MM.1S (cell line): ENCODE measurements around the gene FH.

Experiments
- DNase-seq: peaks from one replicate; pipeline ENCODE4 v3.0.0-alpha.2; 2015
- H2AFZ ChIP-seq: fragments of 300-600 bp; sonication (generic); 2 replicates; pipeline ENCODE4 v1.6.0; 2016; ENCODE audit warnings: antibody characterized with exemption, low read length
- H3F3A ChIP-seq: fragments of 300-600 bp; sonication (generic); 2 replicates; pipeline ENCODE4 v1.6.1; 2016; ENCODE audit warnings: mild to moderate bottlenecking, antibody characterized with exemption, low read length, moderate library complexity, mixed read lengths; ENCODE audit not compliant: insufficient read depth
- H3K27ac ChIP-seq: fragments of 300-600 bp; sonication (generic); 2 replicates; pipeline ENCODE4 v1.5.1; 2016; ENCODE audit warnings: mild to moderate bottlenecking, low read length
- H3K27me3 ChIP-seq: fragments of 300-600 bp; sonication (generic); replicated peaks from 2 replicates; pipeline ENCODE4 v1.6.0; 2016; ENCODE audit warnings: low read length; ENCODE audit not compliant: insufficient read depth
- H3K36me3 ChIP-seq: fragments of 300-600 bp; sonication (generic); replicated peaks from 2 replicates; pipeline ENCODE4 v1.6.1; 2016; ENCODE audit warnings: mild to moderate bottlenecking, low read length, mixed read lengths; ENCODE audit not compliant: insufficient read depth
- H3K4me1 ChIP-seq: fragments of 300-600 bp; sonication (generic); 2 replicates; pipeline ENCODE4 v1.6.1; 2016; ENCODE audit warnings: low read length, mixed read lengths
- H3K4me2 ChIP-seq: fragments of 300-600 bp; sonication (generic); 2 replicates; pipeline ENCODE4 v1.6.0; 2016; ENCODE audit warnings: low read depth, low read length
- H3K4me3 ChIP-seq: fragments of 300-600 bp; sonication (generic); 2 replicates; pipeline ENCODE4 v1.5.1; 2016; ENCODE audit warnings: low read length, mixed read lengths
- H3K79me2 ChIP-seq: fragments of 300-600 bp; sonication (generic); 2 replicates; pipeline ENCODE4 v1.6.1; 2016; ENCODE audit warnings: mixed run types, low read length, mixed read lengths
- H3K9ac ChIP-seq: fragments of 300-600 bp; sonication (generic); 2 replicates; pipeline ENCODE4 v1.6.1; 2016; ENCODE audit warnings: low read length, mixed read lengths
- H3K9me2 ChIP-seq: fragments of 300-600 bp; sonication (generic); replicated peaks from 2 replicates; pipeline ENCODE4 v1.6.1; 2016; ENCODE audit warnings: mild to moderate bottlenecking, low read length, mixed read lengths; ENCODE audit not compliant: insufficient read depth
- H3K9me3 ChIP-seq: fragments of 300-600 bp; sonication (generic); replicated peaks from 2 replicates; pipeline ENCODE4 v1.6.1; 2016; ENCODE audit warnings: mild to moderate bottlenecking, low read length, mixed read lengths; ENCODE audit not compliant: insufficient read depth
- H4K20me1 ChIP-seq: fragments of 300-600 bp; sonication (generic); 2 replicates; pipeline ENCODE4 v1.6.1; 2016; ENCODE audit warnings: mild to moderate bottlenecking, low read length, moderate library complexity, mixed read lengths; ENCODE audit not compliant: insufficient read depth
- CTCF ChIP-seq: fragments of 300-600 bp; sonication (generic); IDR thresholded peaks from 2 replicates; pipeline ENCODE4 v1.5.1; 2016; ENCODE audit warnings: antibody characterized with exemption, low read length, mixed read lengths
- EZH2 ChIP-seq: fragments of 300-600 bp; sonication (generic); optimal IDR thresholded peaks from 2 replicates; pipeline ENCODE3; 2017; ENCODE audit warnings: low read depth, mild to moderate bottlenecking, antibody characterized with exemption, low read length, mixed read lengths
- EZH2phosphoT487 ChIP-seq: fragments of 300-600 bp; sonication (generic); IDR thresholded peaks from 2 replicates; pipeline ENCODE4 v1.6.1; 2018; ENCODE audit warnings: antibody characterized with exemption, low read length

Gene FH

GRCh38 chr1:241459186-241459802 is 60.3 kb downstream of the FH start:
- H3K36me3 ChIP-seq = no peaks in the 10 kb centered on the region
- H3K9ac ChIP-seq = no peak overlapping the region
- no peaks in the 10 kb centered on the region for H3K27me3 ChIP-seq
- no peaks in the 10 kb centered on the region for H4K20me1 ChIP-seq
- no peaks in the 10 kb centered on the region for H3K9me2 ChIP-seq
- no peaks in the 10 kb centered on the region for H3K79me2 ChIP-seq
- H3K27ac ChIP-seq = no peak overlapping the region
- H3K9me3 ChIP-seq = no peaks in the 10 kb centered on the region
- no peak overlapping the region for H2AFZ ChIP-seq
- no peak for DNase-seq
- no peaks in the 10 kb centered on the region for H3F3A ChIP-seq
- no peak overlapping the region for H3K4me3 ChIP-seq
- no peaks in the 10 kb centered on the region for H3K4me1 ChIP-seq
- TF ChIP-seq EZH2 (no peak), EZH2phosphoT487 (no peak), CTCF (no peak)
- no peak overlapping the region for H3K4me2 ChIP-seq

- no peak overlapping the region for H3K4me2 ChIP-seq
- no peaks in the 10 kb centered on the region for H3K4me1 ChIP-seq
- H3K27me3 ChIP-seq = no peaks in the 10 kb centered on the region
- no peak overlapping the region for H3K27ac ChIP-seq
- H3K4me3 ChIP-seq = no peak overlapping the region
- H3K9me3 ChIP-seq = no peaks in the 10 kb centered on the region
- H3F3A ChIP-seq = no peaks in the 10 kb centered on the region
- TF ChIP-seq EZH2phosphoT487 (no peak), CTCF (no peak), EZH2 (no peak)
- H2AFZ ChIP-seq = no peak overlapping the region
- no peak overlapping the region for H3K9ac ChIP-seq
- no peaks in the 10 kb centered on the region for H3K36me3 ChIP-seq
- no peaks in the 10 kb centered on the region for H4K20me1 ChIP-seq
- no peaks in the 10 kb centered on the region for H3K9me2 ChIP-seq
- DNase-seq = no peak
- no peaks in the 10 kb centered on the region for H3K79me2 ChIP-seq
Measured at GRCh38 chr1:241457421-241457820, 62.1 kb downstream of the FH start.

- Histone ChIP-seq H3K4me2 (no peak overlapping the region), H4K20me1 (no peaks in the 10 kb centered on the region), H3K79me2 (no peaks in the 10 kb centered on the region), H3K27me3 (no peaks in the 10 kb centered on the region), H3K9me2 (no peaks in the 10 kb centered on the region), H3K4me3 (no peak overlapping the region), H3F3A (no peaks in the 10 kb centered on the region), H3K36me3 (no peaks in the 10 kb centered on the region), H2AFZ (no peak overlapping the region), H3K9ac (no peak overlapping the region), H3K9me3 (no peaks in the 10 kb centered on the region), H3K4me1 (no peaks in the 10 kb centered on the region), H3K27ac (no peak overlapping the region)
- TF ChIP-seq EZH2 (no peak), EZH2phosphoT487 (no peak), CTCF (no peak)
- DNase-seq = no peak
Measured at GRCh38 chr1:241456743-241457142, 62.8 kb downstream of the FH start.
